NCI-H2107 treated with DMSO at 0.1 percent for 48 hours (cell line): Measurements from ENCODE around the gene SLC39A9.
"Not testable (repeated sequence)": the region's sequence is repeated elsewhere in the genome, so short reads cannot be mapped to it uniquely, and the experiment has no call there.

Experiments used
- DNase-seq: peaks from one replicate; lab custom pipeline; 2025; ENCODE audit not compliant: unreplicated experiment; lab: John Stamatoyannopoulos, UW

The SLC39A9 gene

DNA sequence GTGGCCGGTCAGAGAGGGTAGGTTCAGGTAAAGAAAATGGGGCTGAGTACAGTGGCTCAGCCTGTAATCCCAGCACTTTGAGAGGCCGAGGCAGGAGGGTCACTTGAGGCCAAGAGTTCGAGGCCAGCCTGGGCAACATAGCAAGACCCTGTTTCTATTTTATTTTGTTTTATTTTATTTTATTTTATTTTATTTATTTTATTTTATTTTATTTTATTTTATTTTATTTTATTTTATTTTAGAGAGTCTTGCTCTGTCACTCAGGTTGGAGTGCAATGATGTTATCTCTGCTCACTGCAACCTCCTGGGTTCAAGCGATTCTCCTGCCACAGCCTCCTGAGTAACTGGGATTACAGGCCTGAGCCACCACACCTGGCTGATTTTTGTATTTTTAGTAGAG is 99.4 kb downstream of the SLC39A9 start:
- DNase-seq: not testable (repeated sequence)

- not testable (repeated sequence) for DNase-seq
Observed at GRCh38 chr14:69498286-69498685, 99.8 kb downstream of the SLC39A9 start.

GRCh38 chr14:69499436-69499835 is 100.9 kb downstream of the SLC39A9 start:
- no peak for DNase-seq

- no peak for DNase-seq
Observed at GRCh38 chr14:69500096-69500495, 101.6 kb downstream of the SLC39A9 start.

DNA sequence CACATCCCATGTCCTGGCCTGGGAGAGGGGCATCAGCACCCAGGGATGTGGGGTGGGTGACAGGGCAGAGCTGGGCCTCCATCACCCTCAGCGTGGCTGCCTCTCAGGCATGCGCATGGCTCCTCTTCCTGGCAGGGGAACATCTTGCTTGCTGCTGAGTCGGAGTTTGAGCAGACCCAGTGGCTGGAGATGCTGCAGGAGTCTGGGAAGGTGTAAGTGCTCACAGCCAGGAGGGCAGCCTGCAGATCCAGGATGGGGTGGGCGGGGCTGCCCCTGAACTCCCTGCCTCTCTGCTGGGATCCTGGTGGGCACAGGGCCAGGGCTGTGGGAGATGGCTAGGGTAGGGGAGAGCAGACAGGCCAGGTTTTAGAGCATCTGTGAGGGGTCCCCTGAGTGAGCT is 102.2 kb downstream of the SLC39A9 start:
- no peak for DNase-seq

DNA sequence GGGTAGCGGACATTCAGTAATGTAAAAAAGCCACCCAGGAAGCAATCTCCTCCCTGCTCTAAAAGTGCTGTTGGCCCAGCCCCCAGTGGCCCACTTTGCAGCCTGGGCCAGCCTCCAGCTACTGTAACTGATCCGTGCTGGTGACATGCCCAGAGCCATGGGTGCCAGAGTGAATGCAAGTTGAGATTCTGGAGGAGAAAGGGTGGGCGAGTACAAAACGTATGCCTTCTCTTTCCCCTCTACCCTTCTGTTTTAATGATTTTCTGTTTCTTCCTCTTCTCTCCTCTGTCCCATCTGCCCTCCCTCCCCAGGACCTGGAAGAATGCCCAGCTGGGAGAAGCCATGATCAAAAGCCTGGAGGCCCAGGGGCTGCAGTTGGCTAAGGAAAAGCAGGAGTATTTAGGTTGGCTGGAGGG is 102.9 kb downstream of the SLC39A9 start:
- DNase-seq: peak; percentile 85

DNA sequence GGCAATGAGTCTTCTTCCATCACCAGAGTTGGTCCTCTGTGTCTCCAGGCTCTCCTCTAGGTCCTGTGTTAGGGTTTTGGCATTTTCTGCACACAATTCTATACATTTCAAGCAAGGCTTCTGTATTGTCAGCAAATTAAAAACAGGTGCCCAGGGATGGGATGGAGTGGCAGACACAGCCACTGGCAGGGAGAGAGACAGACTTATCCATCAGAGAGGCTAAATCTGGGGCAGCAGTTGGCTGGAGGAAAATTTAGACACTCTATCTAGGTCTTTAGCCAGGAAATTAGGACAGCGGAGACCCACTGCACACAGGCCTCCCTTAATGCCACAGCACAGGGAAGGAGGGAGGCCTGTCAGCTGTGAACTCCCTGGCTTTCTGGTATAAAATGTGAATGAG is 106.3 kb downstream of the SLC39A9 start:
- no peak for DNase-seq

DNA sequence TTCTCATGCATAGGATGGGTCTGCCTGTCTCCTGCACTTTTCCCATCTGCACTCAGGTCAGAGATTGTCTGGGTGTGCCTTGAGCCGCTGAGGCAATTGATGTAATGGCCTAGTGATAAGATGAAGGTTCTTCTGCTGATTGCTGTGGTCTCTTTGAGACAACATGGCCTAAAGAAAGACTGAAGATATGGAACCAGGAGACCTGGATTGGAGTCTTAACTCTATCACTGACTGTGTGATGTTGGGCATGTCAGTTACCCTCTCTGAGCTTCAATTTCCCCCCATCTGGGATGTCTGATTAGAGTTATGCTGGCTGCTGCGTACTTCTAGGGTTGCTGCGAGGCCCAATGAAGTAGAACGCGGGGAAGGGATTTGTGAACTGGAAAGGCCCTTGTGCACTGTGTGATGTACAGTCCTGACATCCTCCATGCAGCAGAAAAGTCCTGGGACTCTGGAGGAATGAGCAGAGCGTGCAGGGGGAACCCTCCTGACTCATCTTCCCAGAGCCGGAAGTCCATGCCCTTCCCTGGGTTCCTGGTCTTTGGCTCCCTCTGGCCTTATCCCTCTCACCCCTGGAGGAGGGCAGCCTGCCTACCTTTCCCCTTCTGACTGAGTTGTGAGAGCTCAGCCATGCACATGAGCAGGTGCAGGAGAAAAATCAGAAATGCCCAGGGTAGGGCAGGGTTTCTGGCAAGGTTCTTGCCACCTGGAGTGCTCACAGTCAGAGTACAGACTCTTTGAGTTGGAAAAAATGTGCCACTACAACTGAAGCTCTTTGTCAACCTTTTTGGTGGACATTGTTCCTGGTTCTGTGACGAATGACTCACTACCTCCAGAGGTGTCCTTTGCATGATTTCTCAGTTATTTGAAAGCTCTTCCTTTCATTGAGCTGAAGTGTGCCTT is 107.1 kb downstream of the SLC39A9 start:
- peak; percentile 83 for DNase-seq

DNA sequence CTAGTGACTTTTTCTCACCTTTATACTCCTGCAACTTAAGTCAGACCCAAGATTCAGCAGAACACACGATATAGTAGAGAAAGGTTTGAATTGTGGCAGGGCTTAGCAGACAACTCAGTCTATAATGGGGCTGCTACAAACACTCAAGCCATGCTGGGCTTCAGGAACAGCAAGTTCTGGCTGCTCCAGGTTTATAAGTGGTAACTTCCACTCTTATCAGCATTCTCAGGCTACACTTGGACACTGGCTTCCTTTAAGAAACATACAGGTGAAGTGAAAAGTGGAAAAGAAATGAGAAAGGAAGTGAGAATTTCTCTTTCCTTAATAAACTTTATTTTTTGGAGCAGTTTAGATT is 107.7 kb downstream of the SLC39A9 start:
- DNase-seq: no peak
